Placental pericyte (primary cell): ENCODE measurements around the gene ACTBL2. TPM values are rescaled to one million over a fixed set of nuclear protein-coding genes. Genes with fewer than 3 reads are reported as not detected.

ENCODE experiments used
- total RNA-seq: library from RNA; depleted of rRNA; stranded (reverse); fragments of >200 nt; gene quantifications from 2 replicates; pipeline ENCODE4 v1.2.3, GENCODE V29; 2012

Gene ACTBL2
- total RNA-seq = 1.8 and 3.3 TPM in 2 replicates

GRCh38 chr5:57482671-57483106 is at the start of gene ACTBL2:
TSS of gene ACTBL2 (minus strand) at chr5:57482811. CDS start at chr5:57482707, 104 bp downstream.

